ENCODE results near the gene FKBP5. TPM values are rescaled to one million over a fixed set of nuclear protein-coding genes. Genes with fewer than 3 reads are reported as not detected.

FKBP5 gene
- total RNA-seq, 1 donor from 2014 or later: 29.5 TPM

GRCh38 chr6:35633579-35634089, 55.1 kb downstream of the FKBP5 start:
- TF ChIP-seq CTCF (IDR thresholded peaks at IDR 0.05; ENCODE audit: insufficient read depth, low read length, severe bottlenecking): no peak
- Histone ChIP-seq H3K4me3 (ENCODE audit: low read depth, low read length) (no peak overlapping the region), H3K36me3 (ENCODE audit: control insufficient read depth, insufficient read depth, low read length) (peaks cover 15% of the 10 kb centered on the region), H3K27me3 (ENCODE audit: control insufficient read depth, insufficient read depth, low read length) (no peaks in the 10 kb centered on the region)
- FAIRE-seq: no peak
- no peak for DNase-seq (ENCODE audit: low read depth)

- H3K36me3 ChIP-seq (ENCODE audit: control insufficient read depth, insufficient read depth, low read length): peaks cover 8% of the 10 kb centered on the region
- FAIRE-seq (no peak), DNase-seq (ENCODE audit: low read depth) (no peak)
- no peak for TF ChIP-seq CTCF (IDR thresholded peaks at IDR 0.05; ENCODE audit: insufficient read depth, low read length, severe bottlenecking)
- no peaks in the 10 kb centered on the region for H3K27me3 ChIP-seq (ENCODE audit: control insufficient read depth, insufficient read depth, low read length)
- H3K4me3 ChIP-seq (ENCODE audit: low read depth, low read length): no peak overlapping the region
These were observed 58.8 kb downstream of the FKBP5 start for GRCh38 chr6:35629876-35630378.

GRCh38 chr6:35626401-35626800, 62.3 kb downstream of the FKBP5 start:
- TF ChIP-seq CTCF (IDR thresholded peaks at IDR 0.05; ENCODE audit: insufficient read depth, low read length, severe bottlenecking): no peak
- FAIRE-seq: no peak
- DNase-seq (ENCODE audit: low read depth): no peak
- peaks cover 11% of the 10 kb centered on the region for H3K36me3 ChIP-seq (ENCODE audit: control insufficient read depth, insufficient read depth, low read length)
- no peaks in the 10 kb centered on the region for H3K27me3 ChIP-seq (ENCODE audit: control insufficient read depth, insufficient read depth, low read length)
- H3K4me3 ChIP-seq (ENCODE audit: low read depth, low read length): no peak overlapping the region

- TF ChIP-seq CTCF (IDR thresholded peaks at IDR 0.05; ENCODE audit: insufficient read depth, low read length, severe bottlenecking): no peak
- DNase-seq (ENCODE audit: low read depth) (no peak), FAIRE-seq (no peak)
- no peaks in the 10 kb centered on the region for H3K27me3 ChIP-seq (ENCODE audit: control insufficient read depth, insufficient read depth, low read length)
- no peak overlapping the region for H3K4me3 ChIP-seq (ENCODE audit: low read depth, low read length)
- peaks cover 13% of the 10 kb centered on the region for H3K36me3 ChIP-seq (ENCODE audit: control insufficient read depth, insufficient read depth, low read length)
These were observed 64.2 kb downstream of the FKBP5 start for GRCh38 chr6:35624341-35625070.

GRCh38 chr6:35622283-35622682, 66.4 kb downstream of the FKBP5 start:
- H3K36me3 ChIP-seq (ENCODE audit: control insufficient read depth, insufficient read depth, low read length): peaks cover 19% of the 10 kb centered on the region
- FAIRE-seq (no peak), DNase-seq (ENCODE audit: low read depth) (no peak)
- H3K27me3 ChIP-seq (ENCODE audit: control insufficient read depth, insufficient read depth, low read length): no peaks in the 10 kb centered on the region
- H3K4me3 ChIP-seq (ENCODE audit: low read depth, low read length): no peak overlapping the region
- TF ChIP-seq CTCF (IDR thresholded peaks at IDR 0.05; ENCODE audit: insufficient read depth, low read length, severe bottlenecking): no peak
